ENCODE data around the gene DNAJC30. TPM values are rescaled to one million over a fixed set of nuclear protein-coding genes. Genes with fewer than 3 reads are reported as not detected.
A peak's percentile ranks its signal among the peaks of the same experiment; 100 is the strongest.

The DNAJC30 gene
- total RNA-seq, 3 donors from 2014 or later (not counting 1 experiment from before 2014, with no cell fraction given): 8.7 to 9.9 (median 9.3) TPM

DNA sequence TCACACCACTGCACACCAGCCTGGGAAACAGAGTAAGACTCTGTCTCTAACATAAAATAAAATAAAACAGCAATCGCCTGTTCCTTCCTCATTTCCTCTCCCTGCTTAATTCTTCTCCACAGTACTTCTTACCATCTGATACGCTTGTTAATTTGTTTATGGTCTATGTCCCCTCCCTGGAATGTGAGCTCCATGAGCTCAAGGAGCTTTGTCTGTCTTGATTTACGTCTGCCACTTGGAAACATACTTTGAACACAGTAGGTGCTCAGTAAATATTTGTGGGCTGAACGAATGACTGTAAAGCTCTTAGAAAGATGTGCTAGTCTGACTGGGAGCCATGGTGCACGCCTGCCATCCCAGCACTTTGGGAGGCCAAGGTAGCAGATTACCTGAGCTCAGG, 45.3 kb upstream of the DNAJC30 start:
- Mint-ChIP-seq H3K27ac (no peak overlapping the region), H3K4me1 (no peaks in the 10 kb centered on the region), H3K36me3 (no peaks in the 10 kb centered on the region), H3K9me3 (no peaks in the 10 kb centered on the region), H3K4me3 (no peak overlapping the region), H3K27me3 (ENCODE audit: low read depth in 2 of 2) (peaks cover 11 to 12% of the 10 kb centered on the region in 2 donors)
- Histone ChIP-seq H3K4me3 (ENCODE audit: low read length) (no peak overlapping the region), H3K9me3 (ENCODE audit: control insufficient read depth, insufficient read depth, low read length) (no peaks in the 10 kb centered on the region), H3K36me3 (ENCODE audit: control insufficient read depth, insufficient read depth, low read length) (no peaks in the 10 kb centered on the region), H3K4me1 (ENCODE audit: control insufficient read depth, insufficient read depth, low read length) (no peaks in the 10 kb centered on the region), H3K27me3 (ENCODE audit: control insufficient read depth, insufficient read depth, low read length) (peaks cover 5% of the 10 kb centered on the region), H3K27ac (ENCODE audit: low read length) (no peak overlapping the region)
- intact Hi-C loops (cut with micrococcal nuclease): loop anchor here (5.0 kb wide), 1 partner anchor 206 kb away; the partner anchor contains the start of gene BAZ1B
- TF ChIP-seq, protein P1, sequence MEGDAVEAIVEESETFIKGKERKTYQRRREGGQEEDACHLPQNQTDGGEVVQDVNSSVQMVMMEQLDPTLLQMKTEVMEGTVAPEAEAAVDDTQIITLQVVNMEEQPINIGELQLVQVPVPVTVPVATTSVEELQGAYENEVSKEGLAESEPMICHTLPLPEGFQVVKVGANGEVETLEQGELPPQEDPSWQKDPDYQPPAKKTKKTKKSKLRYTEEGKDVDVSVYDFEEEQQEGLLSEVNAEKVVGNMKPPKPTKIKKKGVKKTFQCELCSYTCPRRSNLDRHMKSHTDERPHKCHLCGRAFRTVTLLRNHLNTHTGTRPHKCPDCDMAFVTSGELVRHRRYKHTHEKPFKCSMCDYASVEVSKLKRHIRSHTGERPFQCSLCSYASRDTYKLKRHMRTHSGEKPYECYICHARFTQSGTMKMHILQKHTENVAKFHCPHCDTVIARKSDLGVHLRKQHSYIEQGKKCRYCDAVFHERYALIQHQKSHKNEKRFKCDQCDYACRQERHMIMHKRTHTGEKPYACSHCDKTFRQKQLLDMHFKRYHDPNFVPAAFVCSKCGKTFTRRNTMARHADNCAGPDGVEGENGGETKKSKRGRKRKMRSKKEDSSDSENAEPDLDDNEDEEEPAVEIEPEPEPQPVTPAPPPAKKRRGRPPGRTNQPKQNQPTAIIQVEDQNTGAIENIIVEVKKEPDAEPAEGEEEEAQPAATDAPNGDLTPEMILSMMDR (IDR thresholded peaks at IDR 0.05): no peak
- DNase-seq: no peak
- 64% methylated on average over 5 of the region's 5 CpGs for WGBS (ENCODE audit: insufficient coverage)
- no peak for ATAC-seq

DNA sequence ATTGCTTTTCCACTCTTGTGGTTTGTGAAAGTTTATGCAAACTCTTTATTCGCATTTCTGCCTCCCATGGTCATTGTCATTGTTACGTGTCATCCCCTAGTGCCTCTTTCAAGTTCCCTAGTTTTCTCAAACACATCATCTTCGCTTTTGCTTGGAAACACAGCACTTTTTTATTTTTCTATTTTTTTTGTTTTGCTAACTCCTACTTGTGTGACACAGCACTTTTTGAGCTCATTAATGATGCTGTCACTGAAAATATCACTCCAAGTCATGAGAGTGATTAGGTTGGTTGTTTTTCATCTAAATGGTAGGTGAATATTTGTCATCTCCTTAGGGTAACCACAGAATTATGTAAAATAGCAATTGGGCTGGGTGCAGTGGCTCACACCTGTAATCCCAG, 44.7 kb upstream of the DNAJC30 start:
- H3K27me3 ChIP-seq (ENCODE audit: control insufficient read depth, insufficient read depth, low read length): peaks cover 5% of the 10 kb centered on the region
- no peaks in the 10 kb centered on the region for H3K4me1 Mint-ChIP-seq

DNA sequence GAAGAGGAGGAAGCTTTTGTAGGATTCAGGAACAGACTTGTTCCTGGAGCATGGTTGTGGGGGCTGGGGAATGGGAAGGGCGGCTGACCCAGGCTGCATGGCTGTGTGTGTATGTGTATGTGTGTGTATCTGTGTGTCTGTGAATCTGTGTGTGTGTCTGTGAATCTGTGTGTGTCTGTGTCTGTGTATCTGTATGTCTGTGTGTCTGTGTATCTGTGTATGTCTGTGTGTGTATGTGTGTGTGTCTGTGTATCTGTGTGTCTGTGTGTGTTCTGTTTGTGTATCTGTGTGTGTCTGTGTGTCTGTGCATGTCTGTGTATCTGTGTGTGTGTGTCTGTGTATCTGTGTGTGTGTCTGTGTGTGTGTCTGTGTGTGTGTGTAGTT, 42.8 kb upstream of the DNAJC30 start:
- H3K27ac ChIP-seq (ENCODE audit: low read length): no peak overlapping the region
- peaks cover 5% of the 10 kb centered on the region for H3K27me3 ChIP-seq (ENCODE audit: control insufficient read depth, insufficient read depth, low read length)
- H3K27me3 Mint-ChIP-seq (ENCODE audit: low read depth in 2 of 2): peaks cover 11 to 12% of the 10 kb centered on the region in 2 donors
- no peak overlapping the region for H3K4me3 Mint-ChIP-seq
- no peaks in the 10 kb centered on the region for H3K4me1 Mint-ChIP-seq
- 89% methylated on average over 1 of the region's 1 CpG for WGBS (ENCODE audit: insufficient coverage)
- H3K4me1 ChIP-seq (ENCODE audit: control insufficient read depth, insufficient read depth, low read length): no peaks in the 10 kb centered on the region
- no peaks in the 10 kb centered on the region for H3K9me3 Mint-ChIP-seq
- peak; percentile 10 to 18 (median 17) for ATAC-seq
- H3K4me3 ChIP-seq (ENCODE audit: low read length): no peak overlapping the region
- no peak overlapping the region for H3K27ac Mint-ChIP-seq
- H3K36me3 Mint-ChIP-seq: no peaks in the 10 kb centered on the region
- no peaks in the 10 kb centered on the region for H3K36me3 ChIP-seq (ENCODE audit: control insufficient read depth, insufficient read depth, low read length)
- intact Hi-C loops (cut with micrococcal nuclease): loop anchor here (5.0 kb wide), 1 partner anchor 204 kb away; the partner anchor contains the start of gene BAZ1B
- TF ChIP-seq, protein P1 (IDR thresholded peaks at IDR 0.05): peak; percentile 3
- DNase-seq: no peak
- no peaks in the 10 kb centered on the region for H3K9me3 ChIP-seq (ENCODE audit: control insufficient read depth, insufficient read depth, low read length)

More for the DNA sequence above, 44.7 kb upstream of the DNAJC30 start:
- TF ChIP-seq, protein P1 (IDR thresholded peaks at IDR 0.05): no peak
- Histone ChIP-seq H3K27ac (ENCODE audit: low read length) (no peak overlapping the region), H3K9me3 (ENCODE audit: control insufficient read depth, insufficient read depth, low read length) (no peaks in the 10 kb centered on the region), H3K36me3 (ENCODE audit: control insufficient read depth, insufficient read depth, low read length) (no peaks in the 10 kb centered on the region), H3K4me3 (ENCODE audit: low read length) (no peak overlapping the region), H3K4me1 (ENCODE audit: control insufficient read depth, insufficient read depth, low read length) (no peaks in the 10 kb centered on the region)
- 68% methylated on average over 3 of the region's 3 CpGs for WGBS (ENCODE audit: insufficient coverage)
- Mint-ChIP-seq H3K27me3 (ENCODE audit: low read depth in 2 of 2) (peaks cover 11 to 12% of the 10 kb centered on the region in 2 donors), H3K36me3 (no peaks in the 10 kb centered on the region), H3K9me3 (no peaks in the 10 kb centered on the region), H3K27ac (no peak overlapping the region), H3K4me3 (no peak overlapping the region)
- intact Hi-C loops (cut with micrococcal nuclease): loop anchor here (5.0 kb wide), 1 partner anchor 206 kb away; the partner anchor contains the start of gene BAZ1B
- DNase-seq (no peak), ATAC-seq (no peak)

DNA sequence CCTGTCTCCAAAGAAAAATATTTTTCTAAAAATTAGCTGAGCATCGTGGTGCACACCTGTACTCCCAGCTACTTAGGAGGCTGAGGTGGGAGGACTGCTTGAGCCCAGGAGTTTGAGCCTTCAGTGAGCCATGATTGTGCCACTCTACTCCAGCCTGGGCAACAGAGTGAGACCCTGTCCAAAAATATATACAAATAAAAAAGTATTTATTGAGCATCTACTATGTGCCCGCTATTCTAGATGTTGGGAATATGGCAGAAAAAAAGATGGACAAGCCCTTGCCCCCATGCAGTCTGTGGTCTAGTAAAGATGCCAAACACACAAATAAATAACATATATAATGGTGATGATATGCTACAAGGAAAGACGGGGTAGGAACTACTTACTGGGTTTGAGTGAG, 40.6 kb upstream of the DNAJC30 start:
- Histone ChIP-seq H3K27ac (ENCODE audit: low read length) (no peak overlapping the region), H3K36me3 (ENCODE audit: control insufficient read depth, insufficient read depth, low read length) (no peaks in the 10 kb centered on the region), H3K9me3 (ENCODE audit: control insufficient read depth, insufficient read depth, low read length) (no peaks in the 10 kb centered on the region), H3K4me1 (ENCODE audit: control insufficient read depth, insufficient read depth, low read length) (peaks cover 9% of the 10 kb centered on the region), H3K4me3 (ENCODE audit: low read length) (no peak overlapping the region), H3K27me3 (ENCODE audit: control insufficient read depth, insufficient read depth, low read length) (peaks cover 5% of the 10 kb centered on the region)
- no peaks in the 10 kb centered on the region for H3K9me3 Mint-ChIP-seq
- no peaks in the 10 kb centered on the region for H3K36me3 Mint-ChIP-seq
- H3K4me3 Mint-ChIP-seq: no peak overlapping the region
- intact Hi-C loops (cut with micrococcal nuclease): no loop called here
- ATAC-seq (no peak), DNase-seq (no peak)
- H3K27ac Mint-ChIP-seq: no peak overlapping the region
- 100% methylated on average over 1 of the region's 3 CpGs for WGBS (ENCODE audit: insufficient coverage)
- peaks cover 7% of the 10 kb centered on the region in 2 donors for H3K4me1 Mint-ChIP-seq
- TF ChIP-seq, protein P1 (IDR thresholded peaks at IDR 0.05): no peak
- peaks cover 8 to 10% of the 10 kb centered on the region in 2 donors for H3K27me3 Mint-ChIP-seq (ENCODE audit: low read depth in 2 of 2)

Data from natural killer cell (primary cell).